RWPE1 (cell line): ENCODE results near the gene AGAP1.

Source experiments
- CTCF ChIA-PET: fragments of 350-600 bp; sonication (Branson Sonifier 250); formaldehyde crosslinking; extraction: SDS; loops from one replicate; lab custom pipeline; 2021; lab: Yijun Ruan, JAX
- POLR2A ChIA-PET: fragments of 400-600 bp; formaldehyde crosslinking; extraction: SDS; loops from one replicate; lab custom pipeline; 2020; ENCODE audit warnings: antibody characterized with exemption; ENCODE audit not compliant: low non-redundant PET; lab: Yijun Ruan, JAX
- DNase-seq: peaks from one replicate; pipeline ENCODE4 v3.0.0; 2012; ENCODE audit warnings: low spot score
- H3K27ac ChIP-seq: fragments of 450-650 bp; 2 replicates; pipeline ENCODE4 v1.5.1; 2017
- CTCF ChIP-seq: fragments of 450-650 bp; conservative IDR thresholded peaks from 2 replicates; pipeline ENCODE4 v1.5.1; 2017; ENCODE audit warnings: low read depth, mild to moderate bottlenecking

AGAP1 gene

GRCh38 chr2:235619544-235619943 is 125.7 kb downstream of the AGAP1 start:
- POLR2A ChIA-PET = no interaction called here
- CTCF ChIA-PET = interaction anchor here (1.0 kb wide), 1 partner anchor 51 kb away, joined by 4 read pairs; no protein-coding TSS in a partner anchor
- H3K27ac ChIP-seq = no peak overlapping the region
- no peak for TF ChIP-seq CTCF
- no peak for DNase-seq

DNA sequence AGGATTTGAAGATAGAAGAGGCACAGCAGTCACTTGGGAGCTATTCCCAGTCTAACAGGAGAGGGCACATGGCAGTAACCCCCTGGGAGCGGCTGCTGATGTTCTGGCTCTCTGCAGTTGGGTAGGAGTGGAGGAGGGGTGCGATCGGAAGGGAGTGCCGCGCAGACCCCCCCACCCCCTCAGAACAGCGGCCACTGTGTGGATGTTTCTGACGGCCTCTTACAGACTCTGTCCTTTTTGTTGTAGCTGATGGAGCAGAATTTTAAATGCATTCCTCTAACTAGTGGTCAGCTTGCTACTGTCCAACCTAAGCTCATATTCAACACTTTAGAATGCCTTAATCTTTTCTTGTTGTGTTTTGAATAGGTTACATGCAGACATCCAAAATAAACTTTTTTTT is 127.9 kb downstream of the AGAP1 start:
- POLR2A ChIA-PET = no interaction called here
- DNase-seq = no peak
- no peak overlapping the region for H3K27ac ChIP-seq
- no peak for TF ChIP-seq CTCF
- CTCF ChIA-PET = interaction anchor here (0.5 to 0.9 kb wide), 2 partner anchors 18 to 26 kb away, joined by 3 to 4 read pairs; no protein-coding TSS in a partner anchor

- ChIA-PET POLR2A (no interaction called here), CTCF (no interaction called here)
- no peak for DNase-seq
- no peak for TF ChIP-seq CTCF
- no peak overlapping the region for H3K27ac ChIP-seq
Measured at GRCh38 chr2:235623111-235623510, 129.3 kb downstream of the AGAP1 start.

GRCh38 chr2:235623752-235624151 is 129.9 kb downstream of the AGAP1 start:
- CTCF ChIA-PET = no interaction called here
- POLR2A ChIA-PET = no interaction called here
- DNase-seq = no peak
- H3K27ac ChIP-seq = no peak overlapping the region
- TF ChIP-seq CTCF = no peak

- ChIA-PET POLR2A (no interaction called here), CTCF (no interaction called here)
- DNase-seq = no peak
- H3K27ac ChIP-seq = no peak overlapping the region
- TF ChIP-seq CTCF = no peak
Measured at GRCh38 chr2:235626658-235627057, 132.8 kb downstream of the AGAP1 start.

DNA sequence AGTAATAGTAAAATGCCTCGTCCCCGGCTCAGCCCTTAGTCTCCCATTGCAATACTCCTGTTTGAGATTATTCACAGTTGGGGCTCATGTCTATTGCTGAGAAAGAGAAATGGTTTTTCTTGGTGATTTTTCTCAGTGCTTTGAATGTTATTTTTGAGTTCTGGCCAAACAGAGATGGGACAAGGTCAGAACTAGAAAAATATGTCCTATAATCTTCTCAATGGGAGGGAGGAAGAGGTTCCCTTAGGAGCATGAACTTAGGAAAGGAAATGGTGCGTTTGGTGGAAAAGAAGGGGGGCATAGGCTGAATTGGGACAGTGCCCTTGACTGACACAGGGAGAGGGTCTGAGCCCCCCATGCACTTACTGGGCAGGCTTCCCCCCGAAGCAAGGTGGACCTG is 133.8 kb downstream of the AGAP1 start:
- no peak for DNase-seq
- no peak for TF ChIP-seq CTCF
- ChIA-PET CTCF (no interaction called here), POLR2A (interaction anchor here (0.7 kb wide), 1 partner anchor 15 kb away, joined by 8 read pairs; no protein-coding TSS in a partner anchor)
- H3K27ac ChIP-seq = no peak overlapping the region
